K562 (cell line): ENCODE results near the gene DENND6B. TPM values are rescaled to one million over a fixed set of nuclear protein-coding genes. Genes with fewer than 3 reads are reported as not detected.

Source experiments
- ATF6 ChIP-seq: sonication (generic); formaldehyde crosslinking; IDR thresholded peaks from 2 replicates; pipeline ENCODE4 v1.4.0; 2020; ENCODE audit warnings: mild to moderate bottlenecking, missing genetic modification reagents
- BCL6 ChIP-seq: fragments of 250-450 bp; sonication (Bioruptor Pico); IDR thresholded peaks from 2 replicates; pipeline ENCODE4 v1.4.0; 2020
- LEF1 ChIP-seq: fragments of 450-650 bp; IDR thresholded peaks from 2 replicates; pipeline ENCODE4 v1.6.1; 2016; ENCODE audit warnings: mild to moderate bottlenecking
- MGA ChIP-seq: fragments of 450-650 bp; IDR thresholded peaks from 2 replicates; pipeline ENCODE4 v1.6.1; 2016; ENCODE audit warnings: mild to moderate bottlenecking, moderate library complexity
- ZNF239 ChIP-seq: fragments of 250-450 bp; sonication (Bioruptor Pico); IDR thresholded peaks from 2 replicates; pipeline ENCODE4 v1.4.0; 2020; ENCODE audit warnings: mild to moderate bottlenecking
- polyA plus RNA-seq, 8 experiments: library from polyadenylated mRNA; depleted of rRNA in 4 of 8; stranded (reverse) in 5 of 8; unstranded in 3 of 8; fragments of >200 nt; fragmentation: Nextera tagmentation in 2 of 8; fragmentation: Illumina TruSeq in 1 of 8; extraction: Ambion mirVana in 2 of 8; extraction: Trizol in 1 of 8; gene quantifications; 2 replicates each; pipeline versions ENCODE4 v1.2.1 to v1.2.3, GENCODE V29; 2011 to 2014; ENCODE audit warnings: inconsistent platforms in 1 of 8, missing spikeins in 1 of 8
- total RNA-seq, 7 experiments: library from RNA; depleted of rRNA in 6 of 7; stranded (reverse); fragments of >200 nt in 6 of 7; fragmentation: Illumina TruSeq in 2 of 7; extraction: Trizol in 2 of 7; gene quantifications; 2 replicates each; pipeline versions ENCODE4 v1.2.1 to v1.2.3, GENCODE V29; 2011 to 2021; ENCODE audit warnings: low replicate concordance in 1 of 7

Gene DENND6B
- total and polyA plus RNA-seq, 9 of the 15 experiments (the other 6 are each of a cell fraction or from before 2014, with no cell fraction given): 0.07 to 3.7 (median 1.5) TPM

GRCh38 chr22:50294319-50294656 is 32.5 kb downstream of the DENND6B start (continued):
- TF ChIP-seq MGA: no peak
- TF ChIP-seq BCL6 (CRISPR knock-in tag): no peak
- no peak for TF ChIP-seq ZNF239 (CRISPR knock-in tag)
- no peak for TF ChIP-seq ATF6 (CRISPR knock-in tag)
- no peak for TF ChIP-seq LEF1
- TF ChIP-seq, all 486 proteins: peak for 0
